Hematopoietic multipotent progenitor cell treated with erythropoietin and hydrocortisone succinate and interleukin-3 and kit ligand, for 15 days (in vitro differentiated cells): ENCODE results near the gene FOXQ1.

Experiments
- DNase-seq: peaks from one replicate; pipeline ENCODE4 v3.0.0-alpha.2; 2015; ENCODE audit warnings: low spot score

Gene FOXQ1

GRCh38 chr6:1363729-1364572 is 52.1 kb downstream of the FOXQ1 start:
- DNase-seq: no peak
